ENCODE results near the gene HACD4.

HACD4 gene

DNA sequence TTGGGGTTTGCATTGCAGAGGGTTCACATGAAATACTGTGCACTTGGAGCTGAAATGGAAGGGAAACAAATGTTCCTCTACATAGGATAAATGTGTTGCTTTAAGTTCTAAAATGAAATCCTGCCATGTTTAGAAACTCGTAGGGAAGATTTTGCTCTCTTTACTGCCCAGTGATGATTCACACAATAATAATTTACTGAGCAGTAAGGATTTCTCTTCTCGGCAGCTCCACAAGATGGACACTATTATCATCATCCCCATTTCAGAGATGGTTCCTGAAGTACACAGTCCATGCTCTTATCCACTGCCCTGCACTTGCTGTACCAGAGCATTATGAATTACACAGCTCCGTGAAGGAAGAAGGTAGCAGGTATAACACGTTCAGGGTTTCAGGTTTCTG, 4.1 kb downstream of the HACD4 start:
- Histone ChIP-seq H3K9ac (ENCODE audit: low read length) (no peak overlapping the region), H3F3A (ENCODE audit: insufficient read depth, low read length) (no peaks in the 10 kb centered on the region; the same call in 1 of the 2 replicates), H3K36me3 (ENCODE audit: insufficient read depth, low read length) (peaks cover 47% of the 10 kb centered on the region), H3K4me3 (ENCODE audit: low read depth, low read length, poor library complexity, severe bottlenecking) (no peak overlapping the region), H2AFZ (ENCODE audit: low read length) (no peak overlapping the region), H4K20me1 (ENCODE audit: insufficient read depth, low read length) (no peaks in the 10 kb centered on the region), H3K4me2 (ENCODE audit: low read length) (no peak overlapping the region), H3K27me3 (ENCODE audit: insufficient read depth, low read length) (no peaks in the 10 kb centered on the region), H3K4me1 (ENCODE audit: insufficient read depth, low read length, severe bottlenecking) (peaks cover 38% of the 10 kb centered on the region), H3K9me3 (ENCODE audit: low read length) (no peaks in the 10 kb centered on the region), H3K79me2 (ENCODE audit: insufficient read depth, low read length) (no peaks in the 10 kb centered on the region; the same call in 1 of the 2 replicates), H3K27ac (ENCODE audit: low read depth, low read length, poor library complexity, severe bottlenecking) (no peak overlapping the region), H3K9me2 (ENCODE audit: low read depth, low read length) (no peaks in the 10 kb centered on the region)
- TF ChIP-seq EZH2 (IDR thresholded peaks at IDR 0.05; ENCODE audit: borderline replicate concordance, low read length): no peak
- TF ChIP-seq, protein P1, sequence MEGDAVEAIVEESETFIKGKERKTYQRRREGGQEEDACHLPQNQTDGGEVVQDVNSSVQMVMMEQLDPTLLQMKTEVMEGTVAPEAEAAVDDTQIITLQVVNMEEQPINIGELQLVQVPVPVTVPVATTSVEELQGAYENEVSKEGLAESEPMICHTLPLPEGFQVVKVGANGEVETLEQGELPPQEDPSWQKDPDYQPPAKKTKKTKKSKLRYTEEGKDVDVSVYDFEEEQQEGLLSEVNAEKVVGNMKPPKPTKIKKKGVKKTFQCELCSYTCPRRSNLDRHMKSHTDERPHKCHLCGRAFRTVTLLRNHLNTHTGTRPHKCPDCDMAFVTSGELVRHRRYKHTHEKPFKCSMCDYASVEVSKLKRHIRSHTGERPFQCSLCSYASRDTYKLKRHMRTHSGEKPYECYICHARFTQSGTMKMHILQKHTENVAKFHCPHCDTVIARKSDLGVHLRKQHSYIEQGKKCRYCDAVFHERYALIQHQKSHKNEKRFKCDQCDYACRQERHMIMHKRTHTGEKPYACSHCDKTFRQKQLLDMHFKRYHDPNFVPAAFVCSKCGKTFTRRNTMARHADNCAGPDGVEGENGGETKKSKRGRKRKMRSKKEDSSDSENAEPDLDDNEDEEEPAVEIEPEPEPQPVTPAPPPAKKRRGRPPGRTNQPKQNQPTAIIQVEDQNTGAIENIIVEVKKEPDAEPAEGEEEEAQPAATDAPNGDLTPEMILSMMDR (IDR thresholded peaks at IDR 0.05; ENCODE audit: low read length): no peak

DNA sequence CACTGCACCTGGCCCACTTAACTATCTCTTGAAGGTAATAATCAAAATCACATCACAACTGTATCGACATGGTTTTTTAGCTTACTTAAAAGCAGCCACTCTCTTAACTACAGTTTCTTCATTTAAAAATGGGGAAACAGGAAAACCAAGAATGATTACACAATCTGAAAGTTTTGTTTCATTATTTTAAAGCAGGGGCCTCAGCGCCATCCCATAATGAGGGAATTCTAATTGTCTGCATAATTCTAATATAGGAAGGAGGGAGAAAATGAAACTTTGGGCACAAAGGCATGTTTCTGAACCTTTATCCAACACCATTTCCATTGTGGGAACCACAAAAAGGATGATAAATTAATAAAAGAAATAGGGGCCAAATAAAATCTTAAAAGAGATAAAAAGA, 7.6 kb downstream of the HACD4 start:
- Histone ChIP-seq H3K9me2 (ENCODE audit: low read depth, low read length) (no peaks in the 10 kb centered on the region), H3K4me1 (ENCODE audit: insufficient read depth, low read length, severe bottlenecking) (peaks cover 16% of the 10 kb centered on the region), H3K79me2 (ENCODE audit: insufficient read depth, low read length) (peaks cover 18% of the 10 kb centered on the region; the same call in 1 of the 2 replicates), H3K27me3 (ENCODE audit: insufficient read depth, low read length) (no peaks in the 10 kb centered on the region), H3K4me3 (ENCODE audit: low read depth, low read length, poor library complexity, severe bottlenecking) (no peak overlapping the region), H3K27ac (ENCODE audit: low read depth, low read length, poor library complexity, severe bottlenecking) (no peak overlapping the region), H3K9me3 (ENCODE audit: low read length) (no peaks in the 10 kb centered on the region), H2AFZ (ENCODE audit: low read length) (no peak overlapping the region), H3K36me3 (ENCODE audit: insufficient read depth, low read length) (peaks cover 59% of the 10 kb centered on the region), H4K20me1 (ENCODE audit: insufficient read depth, low read length) (no peaks in the 10 kb centered on the region), H3K9ac (ENCODE audit: low read length) (no peak overlapping the region), H3F3A (ENCODE audit: insufficient read depth, low read length) (no peaks in the 10 kb centered on the region), H3K4me2 (ENCODE audit: low read length) (no peak overlapping the region)
- TF ChIP-seq EZH2 (IDR thresholded peaks at IDR 0.05; ENCODE audit: borderline replicate concordance, low read length): no peak

DNA sequence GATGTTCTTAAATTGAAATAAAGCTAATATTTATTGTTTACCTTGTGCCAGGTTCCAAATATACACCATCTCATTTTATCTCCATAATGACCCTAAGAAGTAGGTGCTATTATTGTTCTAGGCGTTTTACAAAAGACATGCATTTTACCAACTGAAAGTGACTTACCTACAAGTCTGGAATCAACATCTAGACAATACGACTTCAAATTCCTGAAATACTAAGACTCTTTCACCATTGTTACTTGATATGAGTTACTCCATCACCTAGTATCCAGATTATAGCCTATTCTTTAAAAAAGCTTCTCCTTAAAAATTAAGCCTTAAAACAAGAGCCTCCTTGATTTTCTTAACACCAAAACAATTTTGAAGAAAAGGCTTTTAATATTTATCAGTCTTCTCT, 13.3 kb downstream of the HACD4 start:
- peaks cover 23% of the 10 kb centered on the region for H3K4me1 ChIP-seq (ENCODE audit: insufficient read depth, low read length, severe bottlenecking)
- H3K9me3 ChIP-seq (ENCODE audit: low read length): no peaks in the 10 kb centered on the region
- H3K9me2 ChIP-seq (ENCODE audit: low read depth, low read length): no peaks in the 10 kb centered on the region
- no peaks in the 10 kb centered on the region for H3F3A ChIP-seq (ENCODE audit: insufficient read depth, low read length)
- no peak overlapping the region for H3K9ac ChIP-seq (ENCODE audit: low read length)
- H3K79me2 ChIP-seq (ENCODE audit: insufficient read depth, low read length): peaks cover 19% of the 10 kb centered on the region; the same call in 1 of the 2 replicates
- no peak overlapping the region for H3K4me3 ChIP-seq (ENCODE audit: low read depth, low read length, poor library complexity, severe bottlenecking)
- H3K27ac ChIP-seq (ENCODE audit: low read depth, low read length, poor library complexity, severe bottlenecking): no peak overlapping the region
- TF ChIP-seq, protein P1 (IDR thresholded peaks at IDR 0.05; ENCODE audit: low read length): no peak
- TF ChIP-seq EZH2 (IDR thresholded peaks at IDR 0.05; ENCODE audit: borderline replicate concordance, low read length): no peak
- no peaks in the 10 kb centered on the region for H3K27me3 ChIP-seq (ENCODE audit: insufficient read depth, low read length)
- H4K20me1 ChIP-seq (ENCODE audit: insufficient read depth, low read length): no peaks in the 10 kb centered on the region
- H2AFZ ChIP-seq (ENCODE audit: low read length): no peak overlapping the region
- peaks cover 48% of the 10 kb centered on the region for H3K36me3 ChIP-seq (ENCODE audit: insufficient read depth, low read length)
- H3K4me2 ChIP-seq (ENCODE audit: low read length): no peak overlapping the region
